Glutamatergic neuron (in vitro differentiated cells): ENCODE results near the gene TBC1D22A. TPM values are rescaled to one million over a fixed set of nuclear protein-coding genes. Genes with fewer than 3 reads are reported as not detected.
A peak's percentile ranks its signal among the peaks of the same experiment; 100 is the strongest.

Source experiments
- DNase-seq: peaks from one replicate; pipeline ENCODE4 v3.0.0; 2022
- H3K27ac Mint-ChIP-seq: one replicate; pipeline ENCODE4 v1.8.0; 2020; ENCODE audit warnings: mild to moderate bottlenecking, mixed read lengths, inconsistent platforms; ENCODE audit not compliant: unreplicated experiment
- H3K27me3 Mint-ChIP-seq: one replicate; pipeline ENCODE4 v1.8.0; 2020; ENCODE audit warnings: mild to moderate bottlenecking, moderate library complexity, mixed read lengths, inconsistent platforms; ENCODE audit not compliant: unreplicated experiment
- H3K36me3 Mint-ChIP-seq: one replicate; pipeline ENCODE4 v1.8.0; 2020; ENCODE audit warnings: mild to moderate bottlenecking, mixed read lengths, inconsistent platforms; ENCODE audit not compliant: unreplicated experiment
- H3K4me1 Mint-ChIP-seq: one replicate; pipeline ENCODE4 v1.8.0; 2020; ENCODE audit warnings: mild to moderate bottlenecking, low read depth, mixed read lengths, inconsistent platforms; ENCODE audit not compliant: unreplicated experiment
- H3K4me3 Mint-ChIP-seq: one replicate; pipeline ENCODE4 v1.8.0; 2020; ENCODE audit warnings: mild to moderate bottlenecking, mixed read lengths, inconsistent platforms; ENCODE audit not compliant: unreplicated experiment
- H3K9me3 Mint-ChIP-seq: one replicate; pipeline ENCODE4 v1.8.0; 2020; ENCODE audit warnings: mild to moderate bottlenecking, moderate library complexity, mixed read lengths, inconsistent platforms; ENCODE audit not compliant: unreplicated experiment
- total RNA-seq: library from RNA; stranded (reverse); fragmentation: NEBNext Ultra II Directional; extraction: Animal tissue kit (Norgen Biotek cat#: 25700); gene quantifications from one replicate; pipeline ENCODE4 v1.2.1, GENCODE V29; 2021; ENCODE audit not compliant: unreplicated experiment
- TF ChIP-seq, protein P1 (sequence below): fragments of 200-600 bp; sonication (generic); IDR thresholded peaks from one replicate; pipeline ENCODE4 v1.5.0; 2021; ENCODE audit not compliant: partially characterized antibody, unreplicated experiment

TBC1D22A gene
- total RNA-seq, 1 donor from 2014 or later = 23.0 TPM

GRCh38 chr22:47032091-47032943, 269.9 kb downstream of the TBC1D22A start:
- Mint-ChIP-seq H3K27ac (no peak overlapping the region), H3K36me3 (no peaks in the 10 kb centered on the region), H3K4me1 (peaks cover 19% of the 10 kb centered on the region), H3K9me3 (peaks cover 5% of the 10 kb centered on the region), H3K27me3 (peaks cover 5% of the 10 kb centered on the region), H3K4me3 (no peak overlapping the region)
- no peak for DNase-seq
- TF ChIP-seq, protein P1, sequence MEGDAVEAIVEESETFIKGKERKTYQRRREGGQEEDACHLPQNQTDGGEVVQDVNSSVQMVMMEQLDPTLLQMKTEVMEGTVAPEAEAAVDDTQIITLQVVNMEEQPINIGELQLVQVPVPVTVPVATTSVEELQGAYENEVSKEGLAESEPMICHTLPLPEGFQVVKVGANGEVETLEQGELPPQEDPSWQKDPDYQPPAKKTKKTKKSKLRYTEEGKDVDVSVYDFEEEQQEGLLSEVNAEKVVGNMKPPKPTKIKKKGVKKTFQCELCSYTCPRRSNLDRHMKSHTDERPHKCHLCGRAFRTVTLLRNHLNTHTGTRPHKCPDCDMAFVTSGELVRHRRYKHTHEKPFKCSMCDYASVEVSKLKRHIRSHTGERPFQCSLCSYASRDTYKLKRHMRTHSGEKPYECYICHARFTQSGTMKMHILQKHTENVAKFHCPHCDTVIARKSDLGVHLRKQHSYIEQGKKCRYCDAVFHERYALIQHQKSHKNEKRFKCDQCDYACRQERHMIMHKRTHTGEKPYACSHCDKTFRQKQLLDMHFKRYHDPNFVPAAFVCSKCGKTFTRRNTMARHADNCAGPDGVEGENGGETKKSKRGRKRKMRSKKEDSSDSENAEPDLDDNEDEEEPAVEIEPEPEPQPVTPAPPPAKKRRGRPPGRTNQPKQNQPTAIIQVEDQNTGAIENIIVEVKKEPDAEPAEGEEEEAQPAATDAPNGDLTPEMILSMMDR = no peak

- no peak for DNase-seq
- TF ChIP-seq, protein P1 = no peak
- Mint-ChIP-seq H3K27ac (no peak overlapping the region), H3K4me3 (no peak overlapping the region), H3K9me3 (peaks cover 5% of the 10 kb centered on the region), H3K27me3 (peaks cover 5% of the 10 kb centered on the region), H3K4me1 (peaks cover 19% of the 10 kb centered on the region), H3K36me3 (no peaks in the 10 kb centered on the region)
Measured at GRCh38 chr22:47032956-47033647, 270.7 kb downstream of the TBC1D22A start.

GRCh38 chr22:47033648-47034000, 271.2 kb downstream of the TBC1D22A start:
- no peak overlapping the region for H3K4me3 Mint-ChIP-seq
- no peak for DNase-seq
- no peaks in the 10 kb centered on the region for H3K36me3 Mint-ChIP-seq
- TF ChIP-seq, protein P1 = no peak
- peaks cover 16% of the 10 kb centered on the region for H3K4me1 Mint-ChIP-seq
- no peak overlapping the region for H3K27ac Mint-ChIP-seq
- H3K9me3 Mint-ChIP-seq = peaks cover 5% of the 10 kb centered on the region
- peaks cover 5% of the 10 kb centered on the region for H3K27me3 Mint-ChIP-seq

DNA sequence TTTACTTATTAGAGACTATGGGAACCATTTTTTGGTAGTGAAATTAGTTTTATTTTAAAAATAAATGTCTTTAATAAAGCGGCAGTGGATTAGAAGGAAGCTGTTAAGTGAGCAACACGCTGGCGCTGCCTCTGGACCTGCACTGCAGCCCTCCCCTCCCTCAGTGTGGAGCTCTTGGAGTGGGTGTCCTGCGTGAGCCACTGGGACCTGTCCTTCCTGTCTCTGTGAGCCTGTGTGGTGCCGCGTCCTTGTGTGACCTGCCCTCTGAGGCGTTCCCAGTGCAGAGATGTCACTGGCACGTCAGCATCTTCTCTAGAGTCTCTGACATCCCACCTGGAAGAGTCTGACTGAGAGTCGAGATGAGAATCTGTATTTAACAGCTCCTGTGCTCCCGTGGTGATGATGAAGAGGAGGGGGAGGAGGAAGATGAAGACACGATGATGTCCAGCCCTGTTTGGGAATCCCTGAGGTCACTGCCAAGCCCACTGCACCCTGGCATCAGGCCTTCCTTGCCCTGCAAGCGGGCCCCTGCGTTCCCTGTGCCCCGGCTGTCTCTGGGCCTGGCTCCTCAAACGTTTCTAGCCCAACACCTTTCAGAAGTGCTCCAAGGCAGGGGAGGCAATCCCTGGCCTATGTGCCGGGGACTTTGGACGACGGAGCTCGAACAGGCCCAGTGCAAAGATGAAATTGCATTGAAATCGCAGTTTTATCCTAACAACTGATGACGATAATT, 271.8 kb downstream of the TBC1D22A start:
- Mint-ChIP-seq H3K9me3 (peaks cover 5% of the 10 kb centered on the region), H3K4me3 (peak overlapping the region; percentile 26), H3K4me1 (peaks cover 19% of the 10 kb centered on the region), H3K36me3 (no peaks in the 10 kb centered on the region), H3K27me3 (peaks cover 5% of the 10 kb centered on the region), H3K27ac (peak overlapping the region; percentile 70)
- TF ChIP-seq, protein P1 = no peak
- no peak for DNase-seq
